ENCODE results near the gene NCAPD2.

DNA sequence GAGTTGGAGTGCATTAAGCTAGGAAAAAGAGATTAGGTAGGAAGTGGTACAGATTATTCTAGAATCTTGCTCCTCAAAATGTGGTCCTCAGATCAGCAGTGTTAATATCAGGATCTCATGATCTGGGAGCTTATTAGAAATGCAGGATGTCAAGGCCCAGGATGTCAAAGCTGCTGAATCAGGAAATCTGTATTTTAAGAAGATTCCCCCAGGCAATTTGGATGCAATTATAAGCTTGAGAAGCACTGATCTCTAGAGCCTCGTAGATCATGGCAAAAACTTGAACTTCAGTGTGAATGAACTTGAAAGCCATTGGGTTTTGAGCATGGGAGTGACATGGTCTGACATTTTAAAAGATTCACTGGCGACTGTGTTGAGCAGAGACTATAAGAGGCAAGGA is 6.6 kb downstream of the NCAPD2 start:
- TF ChIP-seq CTCF (IDR thresholded peaks at IDR 0.05) (no peak), POLR2A (IDR thresholded peaks at IDR 0.05) (no peak)
